HepG2 (cell line): Measurements from ENCODE around the gene KIAA1217. TPM values are rescaled to one million over a fixed set of nuclear protein-coding genes. Genes with fewer than 3 reads are reported as not detected.

Experiments used
- ATAC-seq: fragments of 200-7000 bp; cut with Tn5 transposase; 3 replicates; pipeline ENCODE4 v1.9.1; 2020; ENCODE audit warnings: mild to moderate bottlenecking, moderate library complexity
- BruUV-seq: library from RNA; stranded (reverse); fragments of 400-500 nt; replicated peaks from 2 replicates; lab custom pipeline; 2021; lab: Mats Ljungman, UMichigan
- CTCF ChIA-PET: fragments of 300-600 bp; formaldehyde crosslinking; extraction: SDS; loops from one replicate; lab custom pipeline; 2021; ENCODE audit warnings: low total read pairs, inconsistent platforms, low intra/inter-chr PET ratio; lab: Yijun Ruan, JAX
- POLR2A ChIA-PET: fragments of 350-600 bp; sonication (Branson Sonifier 250); formaldehyde crosslinking; loops from one replicate; lab custom pipeline; 2020; ENCODE audit warnings: antibody characterized with exemption, inconsistent platforms; lab: Yijun Ruan, JAX
- DNase-seq: peaks from one replicate; pipeline ENCODE4 v3.0.0-alpha.2; 2015; ENCODE audit warnings: low spot score
- FAIRE-seq: peaks from 3 replicates; lab custom pipeline; 2011; peaks lifted over from hg19 to GRCh38; lab: Jason Lieb, UNC
- H2AFZ ChIP-seq: one replicate; pipeline ENCODE4 v1.6.1; 2011; ENCODE audit warnings: low read length, inconsistent platforms
- H3K27ac ChIP-seq: fragments of 300-600 bp; 3 replicates; pipeline ENCODE4 v1.8.0; 2011; ENCODE audit warnings: mixed run types, mild to moderate bottlenecking, mixed read lengths, low read length, inconsistent platforms; ENCODE audit not compliant: insufficient read depth; ENCODE audit errors: extremely low read length
- H3K27me3 ChIP-seq, 2 experiments: fragments of 200-600 bp in 1 of 2; 2 replicates in 1 of 2; 3 replicates in 1 of 2; pipeline versions ENCODE4 v1.6.0 to v1.8.0; 2011; ENCODE audit warnings: low read length in 2 of 2, mild to moderate bottlenecking in 2 of 2, moderate library complexity in 2 of 2, inconsistent platforms in 1 of 2; ENCODE audit not compliant: insufficient read depth in 2 of 2, control insufficient read depth in 1 of 2
- H3K36me3 ChIP-seq, 2 experiments: fragments of 200-600 bp in 1 of 2; replicated peaks in 1 of 2; 2 replicates in 1 of 2; 3 replicates in 1 of 2; pipeline versions ENCODE4 v1.5.1 to v1.8.0; 2011; ENCODE audit warnings: low read length in 2 of 2, inconsistent platforms in 1 of 2; ENCODE audit not compliant: insufficient read depth in 2 of 2, control insufficient read depth in 1 of 2
- H3K4me1 ChIP-seq: 2 replicates; pipeline ENCODE4 v1.5.1; 2012; ENCODE audit warnings: low read length, inconsistent platforms; ENCODE audit not compliant: insufficient read depth
- H3K4me2 ChIP-seq: 2 replicates; pipeline ENCODE4 v1.6.0; 2011; ENCODE audit warnings: low read depth, low read length, inconsistent platforms
- H3K4me3 ChIP-seq, 3 experiments: fragments of 200-600 bp in 1 of 3; sonication (generic), shearing (Covaris generic) in 1 of 3; replicated peaks in 1 of 3; 2 replicates each; pipeline ENCODE4 v1.5.1; 2011 to 2016; ENCODE audit warnings: low read length in 3 of 3, inconsistent platforms in 2 of 3, low read depth in 2 of 3, mild to moderate bottlenecking in 2 of 3, control low read depth in 1 of 3, mixed read lengths in 1 of 3; ENCODE audit not compliant: insufficient read depth in 1 of 3
- H3K79me2 ChIP-seq: one replicate; pipeline ENCODE4 v1.6.1; 2011; ENCODE audit warnings: low read length, inconsistent platforms; ENCODE audit not compliant: insufficient read depth
- H3K9ac ChIP-seq: 2 replicates; pipeline ENCODE4 v1.6.0; 2011; ENCODE audit warnings: mild to moderate bottlenecking, low read depth, low read length, inconsistent platforms; ENCODE audit not compliant: insufficient read depth
- H3K9me3 ChIP-seq: 2 replicates; pipeline ENCODE4 v1.5.1; 2012; ENCODE audit warnings: mild to moderate bottlenecking, low read length
- H4K20me1 ChIP-seq: 2 replicates; pipeline ENCODE4 v1.6.0; 2011; ENCODE audit warnings: inconsistent platforms, mild to moderate bottlenecking, low read length, moderate library complexity; ENCODE audit not compliant: insufficient read depth
- ATF2 ChIP-seq: sonication (generic); formaldehyde crosslinking; IDR thresholded peaks from 2 replicates; pipeline ENCODE4 v1.4.0; 2020; ENCODE audit warnings: missing genetic modification reagents
- DR1 ChIP-seq: sonication (generic); formaldehyde crosslinking; IDR thresholded peaks from 2 replicates; pipeline ENCODE4 v1.8.0; 2021; ENCODE audit warnings: mild to moderate bottlenecking, missing genetic modification reagents, inconsistent platforms
- GZF1 ChIP-seq: sonication (generic); formaldehyde crosslinking; IDR thresholded peaks from 2 replicates; pipeline ENCODE4 v1.5.1; 2020; ENCODE audit warnings: mild to moderate bottlenecking, missing genetic modification reagents
- HMGXB3 ChIP-seq: sonication (generic); formaldehyde crosslinking; IDR thresholded peaks from 2 replicates; pipeline ENCODE4 v1.4.0; 2020; ENCODE audit warnings: missing genetic modification reagents, borderline replicate concordance
- TFE3 ChIP-seq: IDR thresholded peaks from 2 replicates; pipeline ENCODE4 v1.6.1; 2016
- ZBTB14 ChIP-seq: sonication (generic); formaldehyde crosslinking; IDR thresholded peaks from 2 replicates; pipeline ENCODE4 v1.4.0; 2020; ENCODE audit warnings: missing genetic modification reagents
- ZNF451 ChIP-seq: sonication (generic); formaldehyde crosslinking; IDR thresholded peaks from 2 replicates; pipeline ENCODE4 v1.5.0; 2020; ENCODE audit warnings: mild to moderate bottlenecking, missing genetic modification reagents
- ZNF549 ChIP-seq: sonication (generic); formaldehyde crosslinking; IDR thresholded peaks from 2 replicates; pipeline ENCODE4 v1.5.0; 2020; ENCODE audit warnings: missing genetic modification reagents
- WGBS: methylation state at CpG from one replicate; pipeline ENCODE4 v1.1.6; 2017; ENCODE audit warnings: low lambda C conversion rate; 5-methylcytosine and 5-hydroxymethylcytosine counted together
- in situ Hi-C: cut with HindIII; loops from 2 replicates; pipeline ENCODE4 v1.10.0; 2017; ENCODE audit warnings: low pct_unique_long_range_greater_than_20kb; ENCODE audit not compliant: extremely low pct_ligation_motif_present
- intact Hi-C: fragments of 100-400 bp; cut with micrococcal nuclease; formaldehyde crosslinking; loops from one replicate; pipeline ENCODE4 v1.10.0; 2022; ENCODE audit not compliant: unreplicated experiment
- polyA plus RNA-seq, 8 experiments: library from polyadenylated mRNA; depleted of rRNA in 3 of 8; stranded (reverse) in 7 of 8; unstranded in 1 of 8; fragments of >200 nt; fragmentation: Illumina TruSeq in 4 of 8; extraction: Trizol in 4 of 8; gene quantifications; 2 replicates each; pipeline versions ENCODE4 v1.2.1 to v1.2.3, GENCODE V29; 2011 to 2016; ENCODE audit warnings: low read depth in 4 of 8, missing spikeins in 1 of 8, mixed read lengths in 1 of 8; ENCODE audit not compliant: insufficient read depth in 1 of 8
- total RNA-seq, 5 experiments: library from RNA; depleted of rRNA; stranded (reverse); fragments of >200 nt; fragmentation: Illumina TruSeq; extraction: Trizol; gene quantifications; 2 replicates each; pipeline ENCODE4 v1.2.3, GENCODE V29; 2016; ENCODE audit warnings: low read depth in 1 of 5

KIAA1217 gene
- total and polyA plus RNA-seq, 2 of the 13 experiments (the other 11 are each of a cell fraction or from before 2014, with no cell fraction given): 4.6 to 10.9 TPM

GRCh38 chr10:24536636-24537035, 327.7 kb downstream of the KIAA1217 start:
- POLR2A ChIA-PET: no interaction called here
- Histone ChIP-seq H3K4me1 (peaks cover 28% of the 10 kb centered on the region), H3K4me2 (no peak overlapping the region), H3K9me3 (no peaks in the 10 kb centered on the region), H4K20me1 (no peaks in the 10 kb centered on the region), H3K9ac (no peak overlapping the region), H3K4me3 (no peak overlapping the region), H2AFZ (no peak overlapping the region), H3K27me3 (no peaks in the 10 kb centered on the region), H3K36me3 (peaks cover 19 to 47% of the 10 kb centered on the region in 2 experiments; a peak in 4 of 5 replicates), H3K27ac (peak overlapping the region; percentile 28), H3K79me2 (no peaks in the 10 kb centered on the region)
- intact Hi-C loops (no loop called here), in situ Hi-C loops (no loop called here)
- no peak for ATAC-seq
- CTCF ChIA-PET: no interaction called here
- no peak for FAIRE-seq
- BruUV-seq: no TSS peak
- no peak for DNase-seq
- TF ChIP-seq TFE3 (CRISPR knock-in tag): no peak
- 81% methylated on average over 11 of the region's 11 CpGs for WGBS

GRCh38 chr10:24541239-24541753, 332.4 kb downstream of the KIAA1217 start:
- BruUV-seq: no TSS peak
- Histone ChIP-seq H3K4me2 (peak overlapping the region; percentile 55), H3K4me1 (peaks cover 40% of the 10 kb centered on the region), H3K79me2 (no peaks in the 10 kb centered on the region), H3K27ac (peak overlapping the region; percentile 95), H2AFZ (no peak overlapping the region), H3K36me3 (peaks cover 4 to 49% of the 10 kb centered on the region in 2 experiments), H3K4me3 (peak overlapping the region in 1 of 3 experiments; percentile 28; a peak in 1 of 6 replicates), H4K20me1 (no peaks in the 10 kb centered on the region), H3K9me3 (no peaks in the 10 kb centered on the region), H3K9ac (peak overlapping the region; percentile 72), H3K27me3 (no peaks in the 10 kb centered on the region)
- peak; percentile 96 for FAIRE-seq
- WGBS: 18% methylated on average over 9 of the region's 9 CpGs
- intact Hi-C loops (loop anchor here (1.0 kb wide), 1 partner anchor 22 kb away; no protein-coding TSS in a partner anchor), in situ Hi-C loops (no loop called here)
- ChIA-PET POLR2A (interaction anchor here (1.4 kb wide), 1 partner anchor 15 kb away, joined by 6 read pairs; no protein-coding TSS in a partner anchor), CTCF (no interaction called here)
- peak; percentile 99 for ATAC-seq
- peak; percentile 97 for DNase-seq
- TF ChIP-seq GZF1 (CRISPR knock-in tag): no peak
- no peak for TF ChIP-seq DR1 (CRISPR knock-in tag)
- TF ChIP-seq ZNF549 (CRISPR knock-in tag): no peak
- TF ChIP-seq ZNF451 (CRISPR knock-in tag): no peak
- no peak for TF ChIP-seq ZBTB14
- peak; percentile 5; the same call in 1 of the 2 replicates for TF ChIP-seq HMGXB3 (CRISPR knock-in tag)
- TF ChIP-seq ATF2 (CRISPR knock-in tag): peak; percentile 75; the same call in 1 of the 2 replicates
